ENCODE measurements around the gene KIF23.

Gene KIF23

DNA sequence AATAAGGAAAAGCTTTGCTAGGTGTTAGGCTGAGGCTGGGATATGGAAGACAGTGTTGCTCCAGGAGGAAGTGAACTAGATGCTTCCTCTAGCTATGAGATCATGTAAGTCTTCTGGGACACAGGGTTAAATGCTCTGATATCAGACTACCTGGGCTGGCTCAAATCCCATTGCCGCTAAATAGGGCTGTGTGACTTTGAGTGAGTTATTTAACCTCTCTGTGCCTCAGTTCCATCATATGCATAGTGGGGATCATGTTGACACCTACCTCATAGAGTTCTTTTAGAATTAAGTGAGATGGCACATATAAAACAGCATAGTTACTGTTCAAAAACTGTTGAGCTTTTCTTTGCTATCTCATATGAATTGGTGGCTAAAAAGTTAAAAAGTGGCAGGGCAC lies 51.1 kb downstream of the KIF23 start:
- no peak for DNase-seq (ENCODE audit: low spot score)

DNA sequence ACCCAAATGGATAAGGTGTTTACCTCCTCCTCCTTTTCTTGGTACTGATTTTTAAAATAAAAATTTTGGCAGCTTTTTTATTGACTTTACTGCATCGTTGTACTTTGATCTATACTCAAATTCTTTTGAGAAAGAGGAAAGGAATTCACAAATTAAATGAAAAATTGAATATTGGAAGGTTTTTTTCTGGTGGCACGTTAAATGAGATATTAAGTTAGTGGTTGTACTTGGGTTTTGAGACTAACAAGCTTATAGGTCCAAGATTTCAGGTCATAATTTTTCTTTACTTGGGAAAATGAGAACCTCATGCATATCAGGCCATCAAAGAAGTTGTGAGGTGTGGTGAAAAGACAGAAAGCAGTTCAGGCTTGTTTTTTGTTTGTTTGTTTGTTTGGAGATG lies 52.6 kb downstream of the KIF23 start:
- DNase-seq (ENCODE audit: low spot score) = no peak

- no peak for DNase-seq (ENCODE audit: low spot score)
These were observed 53.5 kb downstream of the KIF23 start for GRCh38 chr15:69467636-69468035.

GRCh38 chr15:69468241-69469121 lies 54.3 kb downstream of the KIF23 start:
- DNase-seq (ENCODE audit: low spot score) = no peak

DNA sequence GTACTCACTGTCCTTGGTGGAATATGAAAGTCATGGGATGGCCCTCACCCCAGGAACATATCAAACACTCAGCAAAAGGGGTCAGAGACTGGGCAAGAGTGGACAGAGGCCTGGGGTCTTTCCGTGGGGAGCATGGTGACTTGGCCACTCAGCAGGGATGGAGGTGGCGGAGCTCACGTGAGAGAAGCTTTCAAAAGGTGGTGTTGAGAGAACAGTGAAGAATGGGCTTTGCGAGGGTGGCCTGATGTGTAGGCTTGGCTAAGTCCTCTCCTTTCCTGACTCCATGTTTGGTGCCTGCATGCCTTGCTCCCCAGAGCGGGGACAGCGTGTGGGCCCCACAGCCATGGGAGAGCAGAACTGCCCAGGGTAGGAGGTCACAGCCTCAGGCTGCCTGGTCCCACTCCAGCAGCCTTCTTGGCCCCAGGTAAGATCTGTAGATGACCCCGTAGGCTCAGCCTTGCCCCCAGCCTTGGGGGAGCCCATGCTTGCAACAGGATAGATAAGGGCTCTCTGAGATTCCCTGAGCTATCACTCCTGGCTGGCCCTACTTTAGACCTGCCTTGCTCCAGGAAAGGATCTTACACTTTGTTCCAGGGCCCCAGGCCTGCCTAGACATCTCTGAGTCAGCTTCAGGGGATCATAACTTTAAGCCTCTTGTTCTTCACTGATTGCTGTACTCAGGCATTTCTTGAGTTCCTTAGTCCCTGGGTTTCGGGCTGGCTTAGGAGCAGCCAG lies 55.5 kb downstream of the KIF23 start:
- no peak for DNase-seq (ENCODE audit: low spot score)

DNA sequence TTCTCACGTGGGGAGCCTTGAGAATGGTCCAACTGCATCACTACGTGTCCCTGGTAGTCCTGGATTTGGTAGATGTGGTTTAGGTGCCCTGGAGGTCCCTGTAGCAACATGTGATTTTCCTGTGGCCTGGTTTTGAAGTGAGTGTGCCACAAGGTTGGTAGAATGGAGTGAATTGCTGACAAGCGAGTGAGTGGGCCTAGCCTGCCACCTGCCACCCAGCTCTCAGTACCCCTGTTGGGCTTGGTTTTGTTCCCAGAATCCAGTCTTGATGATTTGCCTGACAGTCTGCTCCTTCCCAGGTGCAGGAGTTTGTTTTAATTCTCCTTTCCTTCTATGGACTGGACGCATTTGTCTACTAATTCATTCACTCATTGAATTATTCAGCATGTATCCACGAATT lies 57.9 kb downstream of the KIF23 start:
- DNase-seq (ENCODE audit: low spot score) = no peak

DNA sequence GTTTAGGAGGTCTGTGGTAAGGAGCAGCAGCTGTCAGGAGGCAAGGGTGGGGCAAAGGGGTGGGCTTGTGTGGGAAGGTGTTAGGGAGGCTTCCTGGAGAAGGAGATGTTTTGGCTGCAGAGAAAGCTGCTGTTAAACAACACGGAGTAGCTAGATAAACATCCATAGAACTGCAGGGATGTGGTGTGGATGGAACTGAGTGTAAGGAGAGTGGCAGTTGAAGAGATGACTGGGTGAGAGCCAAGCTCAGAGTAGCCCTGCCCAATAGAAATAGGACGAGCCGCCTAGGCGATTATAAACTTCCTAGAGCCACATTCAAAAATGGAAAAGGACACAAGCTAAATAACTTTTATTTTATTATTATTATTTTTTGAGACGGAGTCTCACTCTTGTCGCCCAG lies 58.4 kb downstream of the KIF23 start:
- DNase-seq (ENCODE audit: low spot score) = no peak

- DNase-seq (ENCODE audit: low spot score) = no peak
These were observed 60.1 kb downstream of the KIF23 start for GRCh38 chr15:69474291-69474690.

DNA sequence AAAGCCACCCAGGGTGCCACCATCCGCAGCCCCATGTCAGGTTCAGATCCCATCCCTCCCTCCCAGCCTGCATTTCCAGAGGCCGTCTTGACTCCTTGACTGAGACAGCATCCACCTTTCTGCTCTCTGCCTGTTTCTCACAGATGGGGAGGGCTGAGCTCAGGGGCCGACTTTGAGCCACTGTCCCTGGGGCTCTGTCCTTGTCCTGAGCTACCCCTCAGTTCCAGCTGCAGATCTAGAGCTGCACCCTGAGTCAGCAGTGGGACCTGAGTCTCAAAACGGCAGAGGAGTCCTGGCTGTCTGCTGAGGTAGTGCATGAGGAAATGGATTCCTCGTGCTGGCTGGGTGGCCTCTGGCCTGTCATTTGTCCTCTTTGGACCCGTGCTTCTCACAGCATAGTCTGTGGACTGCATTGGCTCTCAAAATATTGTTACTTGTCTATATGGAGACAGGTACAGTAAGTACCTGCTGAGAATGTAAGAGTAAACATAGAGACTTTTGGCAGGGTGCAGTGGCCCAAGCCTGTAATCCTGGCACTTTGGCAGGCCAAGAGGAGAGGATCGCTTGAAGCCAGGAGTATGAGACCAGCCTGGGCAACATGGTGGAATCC lies 60.8 kb downstream of the KIF23 start:
- no peak for DNase-seq (ENCODE audit: low spot score)

GRCh38 chr15:69475769-69476358 lies 61.7 kb downstream of the KIF23 start:
- DNase-seq (ENCODE audit: low spot score) = peak; percentile 67

GRCh38 chr15:69476704-69477473 lies 62.7 kb downstream of the KIF23 start:
- DNase-seq (ENCODE audit: low spot score) = no peak

GRCh38 chr15:69478259-69478781 lies 64.2 kb downstream of the KIF23 start:
- DNase-seq (ENCODE audit: low spot score) = no peak

DNA sequence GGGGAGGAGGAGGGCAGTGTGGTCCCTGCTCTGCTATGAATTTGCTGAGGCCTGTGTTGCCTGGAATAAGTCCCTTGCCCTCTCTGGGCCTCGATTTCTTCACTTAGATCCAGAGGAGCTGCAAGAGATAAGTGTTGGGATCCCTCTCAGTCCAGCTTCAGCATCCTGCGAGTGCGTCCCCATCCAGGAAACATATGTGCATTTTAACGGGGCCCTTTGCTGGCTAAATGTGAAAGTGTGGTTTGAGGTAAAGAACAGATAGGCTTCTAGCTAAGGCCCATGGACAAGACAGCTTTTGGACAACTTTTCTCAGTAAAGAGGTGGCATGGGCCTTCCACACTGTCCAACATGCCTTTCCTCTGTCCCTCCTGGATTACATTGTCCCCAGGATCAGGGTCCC lies 64.9 kb downstream of the KIF23 start:
- no peak for DNase-seq (ENCODE audit: low spot score)

- no peak for DNase-seq (ENCODE audit: low spot score)
These were observed 65.8 kb downstream of the KIF23 start for GRCh38 chr15:69479971-69480370.

- no peak for DNase-seq (ENCODE audit: low spot score)
These were observed 66.8 kb downstream of the KIF23 start for GRCh38 chr15:69480932-69481331.

DNA sequence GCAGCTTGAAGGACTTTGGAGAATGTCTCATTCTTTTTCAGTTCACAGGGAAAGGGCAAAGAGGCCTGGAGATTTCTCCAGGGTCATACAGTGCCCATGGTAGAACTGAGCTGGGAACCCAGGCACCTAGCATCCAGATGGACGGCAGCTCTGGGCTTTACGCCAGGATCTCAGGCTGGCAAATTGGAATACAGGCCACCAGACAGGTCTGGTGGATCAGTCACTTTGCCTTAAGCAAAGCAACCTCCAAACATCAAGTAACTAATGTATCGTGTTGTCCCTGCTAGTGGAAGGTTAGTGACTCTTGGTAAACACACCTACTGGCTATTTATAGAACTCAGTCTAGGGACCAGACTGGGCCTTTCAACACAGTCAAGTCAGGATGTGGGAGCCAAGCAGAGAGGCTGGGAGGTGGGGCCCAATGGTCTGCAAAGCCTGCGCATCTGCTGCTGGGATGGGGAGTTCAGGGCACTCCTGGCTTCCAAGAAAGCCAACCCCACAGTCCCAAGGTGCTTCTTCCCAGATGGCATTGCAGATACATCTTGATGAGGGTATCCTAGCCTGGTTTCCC lies 68.6 kb downstream of the KIF23 start:
- no peak for DNase-seq (ENCODE audit: low spot score)

- no peak for DNase-seq (ENCODE audit: low spot score)
These were observed 70.7 kb downstream of the KIF23 start for GRCh38 chr15:69484837-69485236.

DNA sequence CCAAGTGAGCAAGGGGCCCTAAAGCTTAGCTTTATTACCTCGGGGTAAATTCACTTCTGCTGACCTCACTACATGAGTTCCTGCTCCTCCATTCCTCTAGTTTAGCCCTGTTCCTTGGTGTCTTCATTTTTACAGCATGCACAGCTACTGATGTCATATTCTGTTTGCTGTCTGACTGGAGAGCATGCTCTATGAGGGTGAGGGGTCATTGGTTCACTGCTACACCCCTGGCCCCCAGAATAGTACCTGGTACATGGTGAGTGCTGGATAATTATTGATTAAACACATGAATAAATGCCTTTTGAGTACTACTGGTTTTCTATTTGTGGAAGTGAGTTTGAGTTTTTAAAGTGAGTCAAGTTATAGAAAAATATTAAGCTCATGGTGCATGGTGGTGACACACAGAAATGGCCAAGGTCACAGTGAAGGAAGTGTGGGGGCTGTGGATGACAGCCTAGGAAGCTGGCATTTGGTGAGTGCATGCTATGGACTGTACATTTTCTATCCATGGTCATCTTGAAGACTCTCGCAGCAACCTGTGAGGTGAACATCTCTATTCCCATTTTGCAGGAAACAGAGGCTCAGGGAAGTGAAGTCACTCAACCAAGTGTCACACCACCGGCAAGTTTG lies 72.4 kb downstream of the KIF23 start:
- DNase-seq (ENCODE audit: low spot score) = no peak

GRCh38 chr15:69489073-69489571 lies 75.0 kb downstream of the KIF23 start:
- peak; percentile 63 for DNase-seq (ENCODE audit: low spot score)

- DNase-seq (ENCODE audit: low spot score) = peak; percentile 44
These were observed 76.3 kb downstream of the KIF23 start for GRCh38 chr15:69490356-69491037.

Measured in globus pallidus (tissue), 1 donor.